Uterus (tissue), 4 donors: Measurements from ENCODE around the gene RASAL2. TPM values are rescaled to one million over a fixed set of nuclear protein-coding genes. Genes with fewer than 3 reads are reported as not detected.
"Not testable (repeated sequence)": the region's sequence is repeated elsewhere in the genome, so short reads cannot be mapped to it uniquely, and the experiment has no call there.

Experiments
- DNase-seq, 2 donors: peaks; one replicate each; pipeline ENCODE4 v3.0.0-alpha.2; 2019 to 2020
- H3K27ac ChIP-seq, 2 donors: fragments of 200-600 bp; sonication (generic); 1 replicate in 1 of 2; 2 replicates in 1 of 2; pipeline ENCODE4 v1.5.1; 2016 to 2018
- H3K27me3 ChIP-seq, 2 donors: fragments of 200-600 bp; sonication (generic); one replicate each; pipeline ENCODE4 v1.5.1; 2018 to 2019; ENCODE audit warnings: control low read depth in 1 of 2
- H3K36me3 ChIP-seq, 2 donors: fragments of 200-600 bp; sonication (generic); one replicate each; pipeline ENCODE4 v1.5.1; 2019; ENCODE audit warnings: control low read depth in 1 of 2
- H3K4me1 ChIP-seq, 2 donors: fragments of 200-600 bp; sonication (generic); one replicate each; pipeline ENCODE4 v1.5.1; 2018 to 2019; ENCODE audit warnings: control low read depth in 1 of 2
- H3K4me3 ChIP-seq, 2 donors: fragments of 200-600 bp; sonication (generic); 1 replicate in 1 of 2; 2 replicates in 1 of 2; pipeline ENCODE4 v1.5.1; 2018 to 2019; ENCODE audit warnings: mild to moderate bottlenecking in 1 of 2
- H3K9me3 ChIP-seq, 2 donors: fragments of 200-600 bp; sonication (generic); one replicate each; pipeline ENCODE4 v1.5.1; 2019; ENCODE audit warnings: control low read depth in 1 of 2
- CTCF ChIP-seq, 4 experiments: fragments of 200-600 bp in 2 of 4; fragments of 450-650 bp in 2 of 4; sonication (generic) in 2 of 4; IDR thresholded peaks; one replicate each; pipeline ENCODE4 v1.5.1; 2016 to 2019; ENCODE audit warnings: antibody characterized with exemption in 4 of 4, mild to moderate bottlenecking in 2 of 4, moderate library complexity in 1 of 4
- POLR2A ChIP-seq, 2 donors: fragments of 450-650 bp; IDR thresholded peaks; one replicate each; pipeline ENCODE4 v1.6.1; 2016; ENCODE audit warnings: antibody characterized with exemption in 2 of 2, mild to moderate bottlenecking in 1 of 2, moderate library complexity in 1 of 2
- intact Hi-C: fragments of 100-400 bp; cut with DNase I; formaldehyde crosslinking; loops from one replicate; pipeline ENCODE4 v1.15.1; 2023; ENCODE audit warnings: low total_unique reads
- total RNA-seq, 4 donors: library from RNA; depleted of rRNA in 3 of 4; stranded (reverse); fragments of >200 nt in 3 of 4; gene quantifications; one replicate each; pipeline versions ENCODE4 v1.1.0 to v1.2.4, GENCODE V29; 2014 to 2023
- donor health status: DM: yes; HTN: yes; CAD: no.

RASAL2 gene
- total RNA-seq, 4 donors from 2014 or later: 10.0 to 42.5 (median 29.8) TPM

GRCh38 chr1:178379807-178380206, 285.9 kb downstream of the RASAL2 start:
- Histone ChIP-seq H3K27ac (no peak overlapping the region), H3K4me3 (no peak overlapping the region), H3K27me3 (no peaks in the 10 kb centered on the region), H3K36me3 (no peaks in the 10 kb centered on the region), H3K4me1 (no peaks in the 10 kb centered on the region), H3K9me3 (no peaks in the 10 kb centered on the region)
- no peak for DNase-seq
- intact Hi-C loops: no loop called here
- TF ChIP-seq POLR2A (IDR thresholded peaks at IDR 0.05) (no peak), CTCF (IDR thresholded peaks at IDR 0.05) (no peak)

GRCh38 chr1:178382372-178382771, 288.5 kb downstream of the RASAL2 start:
- intact Hi-C loops: no loop called here
- no peaks in the 10 kb centered on the region for H3K36me3 ChIP-seq
- H3K4me1 ChIP-seq: no peaks in the 10 kb centered on the region
- no peak for DNase-seq
- TF ChIP-seq POLR2A (IDR thresholded peaks at IDR 0.05) (no peak), CTCF (IDR thresholded peaks at IDR 0.05) (no peak)
- H3K9me3 ChIP-seq: no peaks in the 10 kb centered on the region
- no peaks in the 10 kb centered on the region for H3K27me3 ChIP-seq
- H3K4me3 ChIP-seq: no peak overlapping the region
- no peak overlapping the region for H3K27ac ChIP-seq

GRCh38 chr1:178385662-178386061, 291.8 kb downstream of the RASAL2 start:
- Histone ChIP-seq H3K4me1 (no peaks in the 10 kb centered on the region), H3K9me3 (no peaks in the 10 kb centered on the region), H3K27ac (no peak overlapping the region), H3K27me3 (no peaks in the 10 kb centered on the region), H3K4me3 (no peak overlapping the region), H3K36me3 (no peaks in the 10 kb centered on the region)
- no peak for TF ChIP-seq POLR2A (IDR thresholded peaks at IDR 0.05)
- no peak for TF ChIP-seq CTCF (IDR thresholded peaks at IDR 0.05)
- no peak for DNase-seq
- intact Hi-C loops: no loop called here

- H3K27ac ChIP-seq: no peak overlapping the region
- intact Hi-C loops: no loop called here
- no peaks in the 10 kb centered on the region for H3K36me3 ChIP-seq
- TF ChIP-seq POLR2A (IDR thresholded peaks at IDR 0.05) (no peak), CTCF (IDR thresholded peaks at IDR 0.05) (no peak)
- no peak for DNase-seq
- H3K4me3 ChIP-seq: no peak overlapping the region
- no peaks in the 10 kb centered on the region for H3K9me3 ChIP-seq
- H3K27me3 ChIP-seq: no peaks in the 10 kb centered on the region
- H3K4me1 ChIP-seq: no peaks in the 10 kb centered on the region
These were observed 294.7 kb downstream of the RASAL2 start for GRCh38 chr1:178388418-178389145.

GRCh38 chr1:178389441-178389840, 295.5 kb downstream of the RASAL2 start:
- Histone ChIP-seq H3K36me3 (no peaks in the 10 kb centered on the region), H3K4me1 (no peaks in the 10 kb centered on the region), H3K4me3 (no peak overlapping the region), H3K9me3 (no peaks in the 10 kb centered on the region), H3K27ac (no peak overlapping the region), H3K27me3 (no peaks in the 10 kb centered on the region)
- intact Hi-C loops: no loop called here
- TF ChIP-seq POLR2A (IDR thresholded peaks at IDR 0.05) (no peak), CTCF (IDR thresholded peaks at IDR 0.05) (no peak)
- DNase-seq: no peak

- H3K4me3 ChIP-seq, H3K27ac ChIP-seq, H3K4me1 ChIP-seq, H3K36me3 ChIP-seq, DNase-seq, H3K9me3 ChIP-seq, intact Hi-C loops, H3K27me3 ChIP-seq: not testable (repeated sequence)
These were observed 296.4 kb downstream of the RASAL2 start for GRCh38 chr1:178390280-178390679.
